Endothelial cell (in vitro differentiated cells): ENCODE results near the gene STMP1. TPM values are rescaled to one million over a fixed set of nuclear protein-coding genes. Genes with fewer than 3 reads are reported as not detected.

Experiments
- DNase-seq: peaks from one replicate; pipeline ENCODE4 v3.0.0; 2021; ENCODE audit warnings: low spot score
- H3K27ac Mint-ChIP-seq: one replicate; pipeline ENCODE4 v1.8.0; 2021; ENCODE audit warnings: mixed read lengths, inconsistent platforms; ENCODE audit not compliant: unreplicated experiment
- H3K27me3 Mint-ChIP-seq: one replicate; pipeline ENCODE4 v1.8.0; 2021; ENCODE audit warnings: mild to moderate bottlenecking, moderate library complexity, mixed read lengths, inconsistent platforms; ENCODE audit not compliant: unreplicated experiment
- H3K36me3 Mint-ChIP-seq: one replicate; pipeline ENCODE4 v1.8.0; 2021; ENCODE audit warnings: mild to moderate bottlenecking, low read depth, mixed read lengths, inconsistent platforms; ENCODE audit not compliant: unreplicated experiment
- H3K4me1 Mint-ChIP-seq: one replicate; pipeline ENCODE4 v1.8.0; 2021; ENCODE audit warnings: mild to moderate bottlenecking, mixed read lengths, inconsistent platforms; ENCODE audit not compliant: unreplicated experiment
- H3K4me3 Mint-ChIP-seq: one replicate; pipeline ENCODE4 v1.8.0; 2021; ENCODE audit warnings: mild to moderate bottlenecking, mixed read lengths, inconsistent platforms; ENCODE audit not compliant: unreplicated experiment
- H3K9me3 Mint-ChIP-seq: one replicate; pipeline ENCODE4 v1.8.0; 2021; ENCODE audit warnings: mixed read lengths, inconsistent platforms; ENCODE audit not compliant: unreplicated experiment
- CTCF ChIP-seq: fragments of 200-600 bp; sonication (generic); IDR thresholded peaks from one replicate; pipeline ENCODE4 v1.5.0; 2021; ENCODE audit warnings: antibody characterized with exemption; ENCODE audit not compliant: unreplicated experiment
- total RNA-seq: library from RNA; stranded (reverse); fragmentation: NEBNext Ultra II Directional; extraction: Animal tissue kit (Norgen Biotek cat#: 25700); gene quantifications from one replicate; pipeline ENCODE4 v1.2.1, GENCODE V29; 2021; ENCODE audit not compliant: unreplicated experiment

Gene STMP1
- total RNA-seq, 1 donor from 2014 or later = 27.5 TPM

GRCh38 chr7:135678612-135679575 lies 16.6 kb downstream of the STMP1 start:
- peaks cover 3% of the 10 kb centered on the region for H3K36me3 Mint-ChIP-seq
- H3K4me1 Mint-ChIP-seq = peaks cover 6% of the 10 kb centered on the region
- no peak overlapping the region for H3K27ac Mint-ChIP-seq
- H3K9me3 Mint-ChIP-seq = no peaks in the 10 kb centered on the region
- H3K4me3 Mint-ChIP-seq = no peak overlapping the region
- no peak for TF ChIP-seq CTCF
- H3K27me3 Mint-ChIP-seq = peaks cover under 1% of the 10 kb centered on the region
- no peak for DNase-seq

GRCh38 chr7:135681762-135682161 lies 19.4 kb downstream of the STMP1 start:
- no peaks in the 10 kb centered on the region for H3K9me3 Mint-ChIP-seq
- no peak for TF ChIP-seq CTCF
- H3K27me3 Mint-ChIP-seq = peaks cover 8% of the 10 kb centered on the region
- peaks cover 14% of the 10 kb centered on the region for H3K36me3 Mint-ChIP-seq
- no peak overlapping the region for H3K4me3 Mint-ChIP-seq
- no peak overlapping the region for H3K27ac Mint-ChIP-seq
- DNase-seq = no peak
- peaks cover 15% of the 10 kb centered on the region for H3K4me1 Mint-ChIP-seq

- no peak for TF ChIP-seq CTCF
- H3K27ac Mint-ChIP-seq = no peak overlapping the region
Observed at GRCh38 chr7:135682191-135682590, 19.9 kb downstream of the STMP1 start.

GRCh38 chr7:135683609-135684008 lies 21.3 kb downstream of the STMP1 start:
- H3K27ac Mint-ChIP-seq = no peak overlapping the region
- H3K4me3 Mint-ChIP-seq = no peak overlapping the region
- peaks cover 15% of the 10 kb centered on the region for H3K4me1 Mint-ChIP-seq
- no peak for TF ChIP-seq CTCF
- DNase-seq = no peak
- no peaks in the 10 kb centered on the region for H3K9me3 Mint-ChIP-seq
- H3K27me3 Mint-ChIP-seq = peaks cover 8% of the 10 kb centered on the region
- H3K36me3 Mint-ChIP-seq = peaks cover 14% of the 10 kb centered on the region

More at GRCh38 chr7:135682191-135682590, 19.9 kb downstream of the STMP1 start:
- no peaks in the 10 kb centered on the region for H3K9me3 Mint-ChIP-seq
- DNase-seq = no peak
- peaks cover 14% of the 10 kb centered on the region for H3K36me3 Mint-ChIP-seq
- H3K27me3 Mint-ChIP-seq = peaks cover 8% of the 10 kb centered on the region
- H3K4me1 Mint-ChIP-seq = peaks cover 15% of the 10 kb centered on the region
- no peak overlapping the region for H3K4me3 Mint-ChIP-seq

GRCh38 chr7:135684136-135684535 lies 21.8 kb downstream of the STMP1 start:
- H3K9me3 Mint-ChIP-seq = no peaks in the 10 kb centered on the region
- TF ChIP-seq CTCF = no peak
- H3K4me3 Mint-ChIP-seq = no peak overlapping the region
- peaks cover 14% of the 10 kb centered on the region for H3K36me3 Mint-ChIP-seq
- H3K27ac Mint-ChIP-seq = no peak overlapping the region
- H3K27me3 Mint-ChIP-seq = peaks cover 8% of the 10 kb centered on the region
- no peak for DNase-seq
- H3K4me1 Mint-ChIP-seq = peaks cover 15% of the 10 kb centered on the region
